ENCODE measurements around the gene PLXNA2.

The PLXNA2 gene

DNA sequence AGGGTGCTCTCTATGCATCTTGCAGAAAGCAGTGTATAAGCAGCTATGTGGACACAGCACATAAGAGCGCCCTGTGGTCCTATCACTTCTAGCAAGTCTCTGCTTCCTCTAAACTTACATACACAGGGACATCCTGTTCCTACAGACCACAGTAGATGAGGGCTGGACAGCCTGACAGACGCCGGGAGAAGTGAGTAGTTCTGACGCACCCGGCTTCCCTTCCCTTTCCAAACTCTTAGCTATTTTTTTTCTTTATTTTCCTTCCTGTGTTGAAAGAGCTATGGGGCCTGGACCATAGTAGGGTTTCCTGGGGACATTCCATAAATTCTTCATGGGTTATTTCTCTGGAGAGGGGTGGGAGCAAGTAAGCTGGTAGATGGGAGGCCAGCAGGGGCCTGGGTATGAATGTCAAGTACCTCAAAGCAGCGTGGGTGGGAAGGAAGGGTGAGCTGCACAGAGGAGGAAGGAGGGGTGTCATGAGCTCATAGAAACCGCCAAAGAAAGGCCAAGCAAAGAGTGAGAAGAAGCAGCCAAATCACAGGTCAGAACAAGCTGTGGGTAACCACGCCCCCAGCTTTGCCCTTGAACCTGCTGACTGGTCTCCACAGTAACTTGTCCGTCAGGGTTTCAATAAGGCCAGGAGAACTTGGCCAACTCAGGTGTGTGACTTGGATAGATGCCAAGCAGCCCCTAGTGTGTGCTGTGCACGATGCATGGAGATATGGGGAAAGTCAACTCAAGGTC is 36.6 kb downstream of the PLXNA2 start:
- no peak for DNase-seq (ENCODE audit: low read depth in 2 of 2)

DNA sequence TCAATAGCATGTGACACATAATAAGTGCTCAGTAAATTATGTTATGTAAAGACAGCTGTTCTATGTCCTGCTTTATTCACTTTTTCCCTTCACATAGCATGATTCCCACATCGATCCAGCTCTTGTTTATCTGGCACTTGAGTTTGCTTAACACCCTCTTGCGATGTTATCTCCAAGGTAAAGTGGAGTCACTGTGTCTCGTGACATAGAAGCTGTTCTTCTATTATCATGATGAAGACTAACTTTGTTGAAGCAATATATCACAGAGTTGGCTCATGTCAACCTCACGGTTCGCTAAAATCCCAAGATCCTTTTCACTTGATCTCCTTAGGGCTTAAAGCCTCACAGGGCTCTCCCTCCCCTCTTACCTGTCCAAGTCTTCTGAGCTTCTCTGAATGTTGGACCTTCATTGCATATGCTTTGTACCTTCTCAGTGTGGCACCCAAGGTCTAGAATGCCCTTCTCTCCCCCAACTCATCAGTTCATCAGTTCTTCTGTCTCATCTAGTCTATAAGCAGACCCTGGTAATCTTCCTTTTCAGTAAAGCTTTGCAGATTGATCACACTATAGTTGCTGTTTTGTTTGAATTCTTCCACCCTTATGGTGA is 38.0 kb downstream of the PLXNA2 start:
- no peak for DNase-seq (ENCODE audit: low read depth in 2 of 2)

DNA sequence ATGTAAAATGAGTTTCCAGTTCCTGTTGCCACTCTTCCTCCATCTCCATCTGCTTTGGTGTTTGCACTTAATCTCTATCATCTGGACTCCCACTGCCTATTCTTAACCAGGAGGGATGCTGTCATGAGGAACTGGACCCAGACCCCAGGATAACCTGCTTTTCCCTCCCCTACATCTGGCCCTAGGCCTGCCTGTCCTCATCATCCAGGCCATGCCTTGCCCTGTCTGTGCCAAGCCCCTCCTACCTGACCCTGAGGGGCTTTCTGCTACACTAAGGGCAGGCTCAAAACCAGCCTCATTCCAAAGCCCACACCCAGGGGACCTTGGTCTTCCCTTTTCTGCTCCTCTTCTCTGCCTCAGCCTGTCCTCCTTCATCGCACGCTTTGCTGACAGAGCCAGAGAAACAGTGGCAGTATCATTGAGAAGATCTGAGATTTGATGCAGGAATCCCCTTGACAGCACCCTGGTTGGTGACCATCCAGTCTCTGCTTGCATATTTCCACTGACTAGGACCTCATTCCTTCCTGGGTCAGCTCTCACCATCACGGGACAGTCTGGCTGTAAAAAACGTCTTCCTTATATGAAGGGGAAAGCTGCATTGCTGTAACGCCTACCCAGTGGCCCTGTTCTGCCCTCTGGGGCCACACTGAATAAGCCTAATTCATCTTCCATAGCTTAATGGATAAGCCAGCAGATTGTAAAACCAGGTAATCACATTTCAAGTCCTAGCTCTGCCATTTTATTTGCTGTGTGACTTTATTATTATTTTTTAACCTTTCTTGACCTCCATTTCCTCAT is 38.8 kb downstream of the PLXNA2 start:
- no peak for DNase-seq (ENCODE audit: low read depth in 2 of 2)

DNA sequence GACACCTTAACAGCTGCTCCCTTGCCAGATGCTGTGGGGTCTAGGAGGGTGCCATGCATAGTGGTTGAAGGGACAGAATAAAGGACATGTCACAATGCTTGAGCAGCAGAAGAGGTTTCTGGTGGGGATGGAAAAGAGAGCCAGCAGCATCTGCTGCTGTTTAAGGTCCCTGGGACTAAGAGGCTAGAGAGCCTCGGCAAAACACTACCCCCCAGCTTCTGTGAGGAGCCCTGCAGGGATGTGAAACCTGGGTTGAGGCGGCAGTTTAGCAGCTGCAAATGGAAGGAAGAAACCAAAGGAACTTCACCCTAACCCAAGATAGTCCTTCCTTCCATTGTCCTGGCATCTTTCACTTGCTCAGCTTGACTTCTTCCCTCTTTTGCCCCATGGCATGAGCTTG is 39.4 kb downstream of the PLXNA2 start:
- no peak for DNase-seq (ENCODE audit: low read depth in 2 of 2)

DNA sequence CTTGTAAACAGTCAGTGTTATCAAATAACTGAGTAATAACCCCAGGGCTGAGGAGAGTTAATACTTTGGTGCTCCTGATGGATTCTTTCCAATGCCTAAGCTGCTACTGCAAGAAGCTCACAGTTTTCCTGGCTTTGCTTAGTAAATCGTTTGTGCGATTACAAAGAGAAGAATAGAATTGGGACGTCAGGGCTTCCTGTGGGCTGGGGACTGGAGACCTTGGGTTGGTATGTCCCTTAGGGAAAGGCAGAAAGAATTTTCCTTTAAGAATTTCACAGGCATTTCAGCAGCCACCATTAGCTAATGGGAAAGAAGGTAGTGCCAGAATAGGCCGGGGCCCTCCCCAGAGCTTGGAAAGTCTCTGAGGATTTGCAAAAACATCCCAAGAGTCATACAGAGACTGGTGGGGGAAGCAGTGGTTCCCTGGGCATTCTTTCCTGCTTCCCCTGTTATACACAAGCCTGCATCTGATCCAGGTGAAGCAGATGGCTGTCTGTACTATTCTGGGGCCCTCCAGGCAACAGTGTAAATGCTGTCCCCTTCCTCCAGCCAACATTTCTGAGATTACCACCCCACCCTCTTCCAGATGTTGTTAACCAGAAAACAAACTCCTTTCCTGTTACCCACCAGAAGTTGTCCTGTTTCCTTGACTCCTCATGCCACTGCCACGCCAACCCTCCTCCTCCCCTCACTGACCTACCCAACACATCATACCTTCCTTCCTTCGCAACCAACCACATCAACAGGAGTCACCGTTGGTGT is 40.2 kb downstream of the PLXNA2 start:
- no peak for DNase-seq (ENCODE audit: low read depth in 2 of 2)

DNA sequence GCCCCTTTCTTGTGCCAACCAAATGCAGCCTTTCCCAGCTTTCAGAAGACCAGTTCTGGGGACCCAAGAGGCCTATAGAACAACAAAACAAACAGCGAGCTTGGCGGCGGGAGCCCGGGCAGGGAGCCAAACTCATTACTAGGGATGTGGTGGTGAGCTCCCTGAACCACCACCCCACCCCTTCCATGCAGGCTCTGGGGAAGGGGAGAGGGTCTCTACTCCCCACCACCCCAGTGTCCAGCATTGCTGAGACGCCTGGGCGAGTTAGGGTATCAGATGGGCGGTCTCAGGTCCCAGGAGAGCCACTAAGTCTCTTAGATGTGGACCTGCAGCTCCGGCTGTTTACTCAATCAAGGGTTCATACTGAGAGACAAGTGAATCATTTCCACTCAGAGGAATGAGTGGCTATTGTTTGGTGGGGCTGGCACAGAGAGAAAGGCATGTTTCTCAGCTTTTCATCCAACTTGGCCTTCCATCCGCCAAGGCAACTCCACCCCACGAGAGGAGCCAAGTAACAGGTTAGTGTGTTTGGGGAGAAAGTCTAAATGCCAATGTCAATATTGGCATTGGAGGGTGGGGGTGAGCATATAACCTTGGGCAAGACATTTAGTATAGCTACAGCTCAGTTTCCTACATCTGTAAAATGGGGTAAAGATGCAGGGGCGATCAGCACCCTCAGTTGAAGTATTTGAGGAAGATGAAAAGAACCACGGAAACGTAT is 40.9 kb downstream of the PLXNA2 start:
- DNase-seq (ENCODE audit: low read depth in 2 of 2): no peak

DNA sequence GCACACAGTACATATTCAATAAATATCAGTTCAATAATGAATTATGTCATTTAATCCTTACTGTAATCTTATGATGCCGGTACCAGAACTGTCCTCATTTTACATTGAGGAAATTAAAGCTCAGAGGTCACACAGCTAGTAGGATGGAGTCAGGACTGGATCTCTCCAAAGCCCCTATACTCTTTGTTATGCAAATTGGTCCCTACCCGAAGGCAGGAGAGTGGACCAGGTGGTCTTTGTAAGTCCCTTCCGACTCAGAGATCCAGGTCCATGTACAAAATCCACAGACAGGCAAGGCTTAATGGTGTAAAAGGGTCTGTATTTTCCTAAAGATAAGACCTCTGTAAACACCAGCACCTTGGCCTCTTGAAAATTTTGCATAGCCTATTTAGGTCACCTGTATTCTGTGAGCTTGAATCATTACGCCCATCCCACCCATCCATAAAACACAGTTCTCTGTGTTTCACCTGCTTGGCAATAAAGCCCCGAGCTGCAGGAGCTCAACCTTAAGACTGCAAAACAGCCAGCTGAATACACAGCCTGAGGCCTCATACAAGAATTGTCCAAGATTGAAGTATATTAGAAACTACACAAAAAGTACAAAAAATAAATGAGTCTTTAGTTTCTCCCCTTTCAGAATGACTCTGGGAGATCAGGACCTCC is 41.7 kb downstream of the PLXNA2 start:
- no peak for DNase-seq (ENCODE audit: low read depth in 2 of 2)

DNA sequence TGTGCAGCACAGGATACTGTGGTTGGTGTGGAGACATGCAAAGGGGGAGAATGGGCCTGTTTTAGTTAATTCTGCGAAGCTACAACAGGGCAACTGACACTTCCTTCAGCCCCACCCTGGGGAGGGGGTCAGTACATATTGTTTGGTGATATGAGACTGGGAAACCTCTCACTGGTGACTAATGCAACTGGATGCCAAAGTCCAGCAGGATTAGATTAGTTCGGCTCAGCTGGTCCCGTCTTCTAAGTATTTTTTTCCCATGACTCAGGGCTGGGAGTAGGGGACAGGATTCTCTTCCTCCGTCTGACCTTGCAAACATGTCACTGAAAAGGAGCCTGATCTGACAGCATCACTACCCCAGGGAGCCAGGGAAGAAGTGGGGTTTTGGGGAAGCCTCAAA is 43.0 kb downstream of the PLXNA2 start:
- no peak for DNase-seq (ENCODE audit: low read depth in 2 of 2)

DNA sequence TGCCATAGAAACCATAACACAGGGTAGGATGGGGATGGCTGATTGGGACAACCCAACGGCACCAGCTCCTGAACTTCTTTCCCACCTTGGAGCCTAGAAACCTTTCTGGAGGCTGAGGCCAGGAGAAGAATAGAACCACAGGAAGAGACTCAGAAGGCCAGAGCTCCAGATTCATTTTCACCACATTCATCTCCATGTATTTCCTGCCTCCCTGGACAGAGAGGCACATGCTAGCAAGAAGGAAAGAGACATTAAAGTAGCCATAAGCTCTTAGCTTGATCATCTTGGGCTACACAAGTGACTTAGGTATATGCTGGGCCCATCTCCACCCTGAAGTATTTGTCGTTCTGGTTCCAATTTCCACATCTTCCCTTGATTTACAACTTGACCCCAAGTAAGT is 44.1 kb downstream of the PLXNA2 start:
- no peak for DNase-seq (ENCODE audit: low read depth in 2 of 2)

DNA sequence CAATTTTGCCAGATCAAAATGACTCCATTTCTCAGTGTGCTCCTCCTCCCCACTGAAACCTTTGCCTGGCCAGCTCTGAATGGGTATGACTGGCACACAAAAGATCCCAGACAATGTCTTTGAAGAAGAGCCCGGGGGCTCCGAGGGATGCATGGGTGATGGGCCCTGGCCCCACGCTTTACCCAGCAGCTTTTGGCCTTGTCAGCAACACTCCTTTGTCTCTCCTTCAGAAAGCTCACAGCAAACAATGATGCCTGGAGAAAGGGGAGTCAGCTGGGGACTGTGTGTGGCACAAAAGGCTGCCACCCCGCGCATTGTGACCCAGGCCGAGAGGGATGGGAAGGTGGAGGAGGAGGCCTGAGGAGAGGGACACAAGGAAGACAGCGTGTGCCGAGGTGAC is 45.9 kb downstream of the PLXNA2 start:
- DNase-seq (ENCODE audit: low read depth in 2 of 2): no peak

DNA sequence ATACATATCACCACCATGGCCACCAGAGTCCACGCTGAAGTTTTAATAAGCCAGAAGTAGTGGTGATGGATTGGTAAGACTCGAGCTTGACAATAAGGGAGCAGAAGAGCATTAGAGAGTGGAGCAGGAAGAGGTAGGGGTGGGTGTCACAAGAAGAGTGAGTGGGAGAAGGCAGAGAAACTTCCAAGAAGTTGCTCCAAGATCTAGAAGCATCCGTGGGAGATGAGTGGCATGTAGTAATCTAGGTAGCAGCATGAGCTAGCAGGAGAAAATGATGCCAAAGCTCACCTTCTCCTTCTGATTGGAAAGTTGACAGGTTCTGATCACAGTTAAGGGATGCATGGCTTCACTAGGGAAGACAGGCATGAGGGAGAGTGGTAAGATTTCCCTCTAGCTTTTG is 49.2 kb downstream of the PLXNA2 start:
- no peak for DNase-seq (ENCODE audit: low read depth in 2 of 2)

DNA sequence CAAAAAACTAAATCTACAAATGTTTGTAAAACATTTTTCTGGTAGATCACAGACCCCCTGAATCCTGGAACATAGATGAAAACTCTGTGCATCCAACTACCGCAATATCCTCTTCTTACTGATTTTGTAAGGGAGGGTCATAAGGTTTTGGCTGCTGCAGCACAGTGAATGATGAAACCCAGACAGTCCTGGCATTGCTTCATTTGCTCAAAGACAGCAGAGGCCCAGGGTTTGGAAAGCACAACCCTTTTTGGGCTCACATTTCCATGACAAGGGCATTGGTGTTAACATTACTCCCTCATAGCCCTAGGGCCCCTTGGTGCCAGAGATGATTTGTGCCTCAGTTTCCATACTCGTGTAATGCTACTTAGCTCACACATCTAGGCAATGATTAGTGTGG is 51.2 kb downstream of the PLXNA2 start:
- DNase-seq (ENCODE audit: low read depth in 2 of 2): no peak

DNA sequence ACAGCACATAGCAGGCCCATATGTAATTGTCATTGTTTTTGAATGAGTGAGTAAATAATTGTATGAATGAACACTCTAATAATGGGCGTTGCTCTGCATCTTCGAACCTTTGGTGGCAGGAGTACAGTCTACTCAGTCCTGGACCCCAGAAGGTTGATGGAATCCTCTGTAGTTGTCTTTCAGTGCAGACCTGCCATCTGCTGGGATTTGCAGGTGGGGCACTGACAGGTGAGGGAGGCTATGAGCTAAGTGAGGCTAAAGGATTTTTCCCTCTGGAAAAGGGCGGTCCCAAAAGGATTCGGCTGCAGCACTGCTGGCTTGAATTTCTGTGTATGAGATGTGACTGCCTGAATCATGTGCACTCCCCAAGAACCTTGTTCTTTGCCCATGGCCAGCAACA is 53.4 kb downstream of the PLXNA2 start:
- DNase-seq (ENCODE audit: low read depth in 2 of 2): no peak

DNA sequence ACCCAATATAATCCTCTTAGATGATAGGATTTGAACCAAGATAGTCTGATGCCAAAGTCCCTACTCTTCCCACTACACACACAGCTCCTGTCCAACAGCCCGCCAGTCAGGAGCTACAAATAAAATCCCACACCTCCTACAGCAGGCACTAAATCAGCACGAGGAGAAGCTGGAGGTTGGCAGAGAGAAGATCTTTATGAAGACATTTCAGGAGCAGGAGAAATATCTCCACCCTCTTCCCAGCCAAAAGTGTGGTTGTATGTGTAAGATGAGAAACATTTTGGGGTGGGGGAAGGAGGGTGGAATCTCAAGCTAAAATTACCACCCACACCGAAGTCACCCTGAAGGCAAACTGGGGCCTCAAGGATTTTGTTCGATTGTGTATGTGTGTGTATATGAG is 54.5 kb downstream of the PLXNA2 start:
- no peak for DNase-seq (ENCODE audit: low read depth in 2 of 2)

DNA sequence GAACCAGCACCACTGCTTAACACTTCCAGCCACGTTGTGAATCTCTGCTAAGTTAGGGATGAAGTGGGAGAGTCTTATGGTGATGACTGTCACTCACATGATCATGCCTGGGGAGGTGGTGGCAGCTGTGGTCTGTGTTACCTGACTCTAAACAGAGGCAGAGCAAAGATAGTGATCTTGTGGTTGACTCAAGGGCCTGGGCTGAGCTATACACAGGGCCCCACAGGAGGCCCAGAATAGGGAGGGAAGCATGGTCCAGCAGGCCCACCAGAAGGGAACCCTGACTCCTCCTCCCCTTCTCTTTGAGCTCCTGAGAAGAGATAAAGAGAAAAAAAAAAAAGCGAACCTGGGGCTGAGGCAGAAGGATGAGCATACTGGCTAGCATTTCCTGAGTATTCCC is 55.0 kb downstream of the PLXNA2 start:
- no peak for DNase-seq (ENCODE audit: low read depth in 2 of 2)

DNA sequence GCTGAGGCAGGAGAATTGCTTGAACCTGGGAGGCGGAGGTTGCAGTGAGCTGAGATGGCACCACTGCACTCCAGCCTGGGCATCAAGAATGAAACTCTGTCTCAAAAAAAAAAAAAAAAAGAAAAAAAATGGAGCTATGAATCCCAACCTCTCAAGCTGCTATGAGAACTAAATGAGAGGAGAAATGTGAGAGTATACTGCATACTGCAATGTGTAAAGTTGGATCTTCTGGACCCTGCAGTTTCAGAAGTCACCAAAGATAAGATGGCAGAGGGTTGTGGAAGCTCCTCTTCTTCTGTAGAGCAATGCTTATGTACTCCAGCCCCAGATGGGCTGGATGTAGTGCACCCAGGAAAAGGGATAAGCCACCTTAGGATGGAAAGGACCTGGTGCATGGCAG is 55.6 kb downstream of the PLXNA2 start:
- DNase-seq (ENCODE audit: low read depth in 2 of 2): no peak

DNA sequence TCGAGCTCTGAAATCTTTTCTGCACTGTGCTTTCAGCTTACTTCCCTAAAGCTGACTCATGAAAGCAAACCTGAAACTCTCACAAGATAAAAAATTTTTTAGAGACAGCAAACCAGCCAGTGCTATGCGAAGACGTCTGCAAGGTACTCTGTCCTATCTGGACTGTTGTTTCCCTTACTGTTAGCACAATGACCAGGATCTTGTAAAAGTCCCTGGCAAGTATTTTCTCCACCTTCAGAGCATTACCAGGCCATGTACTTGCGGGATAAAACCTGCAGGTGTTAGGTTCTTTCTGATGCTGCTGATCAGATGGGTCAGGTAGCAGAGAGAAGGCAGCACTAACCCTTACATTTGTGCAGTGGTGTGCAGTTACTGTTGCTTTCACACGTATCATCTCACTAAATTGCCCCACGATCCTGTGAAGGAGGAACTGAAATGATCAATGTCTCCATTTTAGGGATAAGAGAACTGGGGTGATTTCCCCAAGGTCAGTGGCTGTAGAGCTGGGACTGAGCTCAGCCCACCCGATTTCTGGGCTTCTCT is 56.6 kb downstream of the PLXNA2 start:
- no peak for DNase-seq (ENCODE audit: low read depth in 2 of 2)

DNA sequence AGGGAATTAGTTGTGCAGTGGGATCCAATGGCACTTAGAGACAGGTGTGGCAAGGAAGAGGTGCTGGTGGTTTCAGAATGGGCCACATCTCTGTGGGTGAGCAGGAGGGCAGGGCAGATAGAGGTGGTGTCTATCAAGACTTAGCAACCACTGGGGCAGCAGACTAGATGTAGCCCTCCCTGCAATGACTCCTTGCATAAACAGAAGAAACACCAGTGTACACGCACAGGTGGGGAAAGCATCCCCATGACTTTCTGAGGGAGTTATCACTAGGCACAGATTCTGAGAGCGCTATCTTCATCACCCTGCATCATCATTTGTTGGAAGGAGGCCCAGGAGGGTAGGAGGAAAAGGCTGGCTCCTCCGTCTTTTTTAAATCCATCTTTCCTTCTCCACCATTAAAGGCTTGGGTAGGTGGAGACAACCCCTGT is 58.4 kb downstream of the PLXNA2 start:
- DNase-seq (ENCODE audit: low read depth in 2 of 2): no peak

DNA sequence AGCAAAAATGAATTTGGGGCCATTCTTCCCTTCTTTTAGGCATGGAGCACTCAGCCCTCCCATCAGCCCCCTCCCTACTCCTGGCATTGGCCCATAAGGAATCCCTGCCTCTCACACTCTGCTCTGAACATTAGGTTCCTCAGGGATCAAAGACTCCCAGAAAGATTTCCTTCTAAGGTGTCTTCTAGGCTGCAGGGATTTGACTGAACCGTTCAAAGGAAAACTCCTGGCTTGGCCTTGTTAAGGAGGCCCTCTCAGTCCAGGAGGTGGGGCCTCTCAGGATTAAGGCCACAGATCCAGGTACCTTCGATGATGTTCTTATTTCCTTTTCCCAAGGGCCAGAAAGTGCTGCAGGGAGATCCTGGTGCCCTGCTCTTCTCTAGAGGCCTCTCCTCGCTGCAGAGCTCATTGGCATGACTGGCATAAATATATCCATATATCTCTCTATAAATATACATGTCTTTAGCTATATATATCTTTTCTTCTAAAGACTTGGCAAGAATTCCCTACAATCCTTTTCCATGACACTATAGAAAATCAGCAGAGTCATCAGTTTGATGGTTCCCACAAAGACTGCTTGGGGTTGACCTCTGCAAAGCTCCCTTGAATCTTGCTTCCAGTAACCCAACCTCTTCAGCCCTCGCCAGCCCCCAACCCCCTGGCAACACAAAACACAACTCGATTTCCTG is 59.1 kb downstream of the PLXNA2 start:
- no peak for DNase-seq (ENCODE audit: low read depth in 2 of 2)
